Adipose tissue (tissue), 3 donors: Measurements from ENCODE around the gene TBX4. TPM values are rescaled to one million over a fixed set of nuclear protein-coding genes. Genes with fewer than 3 reads are reported as not detected.
"Not testable (repeated sequence)": the region's sequence is repeated elsewhere in the genome, so short reads cannot be mapped to it uniquely, and the experiment has no call there.

ENCODE experiments used
- H3K27ac ChIP-seq: one replicate; pipeline ENCODE4 v1.5.1; 2013; ENCODE audit warnings: low read depth, low read length
- WGBS, 3 donors: extraction: QIAGEN DNeasy Blood & Tissue Kit; methylation state at CpG; one replicate each; pipeline ENCODE4 v1.1.7; 2013; 5-methylcytosine and 5-hydroxymethylcytosine counted together
- polyA plus RNA-seq, 3 donors: library from polyadenylated mRNA; stranded (reverse); fragments of 200-250 nt; gene quantifications; one replicate each; pipeline ENCODE4 v1.2.3, GENCODE V29; 2013
- donor health status: healthy with polysubstance abuse.
- donor health status: Bipolar disorder and iron deficiency.
- donor health status: healthy.

TBX4 gene
- polyA plus RNA-seq, 3 donors: 0.06 TPM; not detected in 1

GRCh38 chr17:61425682-61426481, 26.3 kb upstream of the TBX4 start:
- H3K27ac ChIP-seq: no peak overlapping the region
- 47 to 52% (median 52%) methylated on average over 11 of the region's 11 CpGs for WGBS, 3 donors

DNA sequence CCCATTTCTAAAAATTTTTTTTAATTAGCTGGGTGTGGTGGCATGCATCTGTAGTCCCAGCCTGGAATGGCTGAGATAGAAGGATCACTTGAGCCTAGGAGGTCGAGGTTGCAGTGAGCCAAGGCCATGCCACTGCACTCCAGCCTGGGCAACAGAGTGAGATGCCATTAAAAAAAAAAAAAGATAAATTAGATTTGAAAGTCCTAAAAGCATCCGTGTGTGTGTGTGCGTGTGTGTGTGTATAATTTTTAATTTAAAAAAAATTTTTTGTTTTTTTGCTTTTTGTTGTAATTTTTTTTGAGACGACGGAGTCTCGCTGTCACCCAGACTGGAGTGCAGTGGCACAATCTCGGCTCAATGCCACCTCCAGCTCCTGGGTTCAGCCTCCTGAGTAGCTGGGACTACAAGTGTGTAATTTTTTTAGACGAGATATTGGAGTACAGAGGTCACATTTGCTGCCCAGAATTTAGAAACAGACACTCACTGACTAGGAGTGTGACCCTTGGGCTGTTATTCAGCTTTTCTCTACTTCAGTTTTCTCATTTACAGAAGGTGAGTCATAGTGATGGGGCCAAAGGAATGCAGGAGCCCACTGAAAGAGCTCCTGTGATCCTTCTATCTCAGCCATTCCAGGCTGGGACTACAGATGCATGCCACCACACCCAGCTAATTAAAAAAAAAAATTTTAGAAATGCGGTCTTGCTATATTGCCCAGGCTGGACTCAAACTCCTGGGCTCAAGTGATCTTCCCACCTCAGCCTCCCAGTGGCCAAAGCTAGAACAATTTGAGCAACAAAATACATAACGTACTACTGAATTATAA, 25.5 kb upstream of the TBX4 start:
- WGBS, 3 donors: 80 to 83% (median 81%) methylated on average over 10 of the region's 10 CpGs
- no peak overlapping the region for H3K27ac ChIP-seq

- H3K27ac ChIP-seq: no peak overlapping the region
Observed at GRCh38 chr17:61427567-61427966, 24.7 kb upstream of the TBX4 start.

DNA sequence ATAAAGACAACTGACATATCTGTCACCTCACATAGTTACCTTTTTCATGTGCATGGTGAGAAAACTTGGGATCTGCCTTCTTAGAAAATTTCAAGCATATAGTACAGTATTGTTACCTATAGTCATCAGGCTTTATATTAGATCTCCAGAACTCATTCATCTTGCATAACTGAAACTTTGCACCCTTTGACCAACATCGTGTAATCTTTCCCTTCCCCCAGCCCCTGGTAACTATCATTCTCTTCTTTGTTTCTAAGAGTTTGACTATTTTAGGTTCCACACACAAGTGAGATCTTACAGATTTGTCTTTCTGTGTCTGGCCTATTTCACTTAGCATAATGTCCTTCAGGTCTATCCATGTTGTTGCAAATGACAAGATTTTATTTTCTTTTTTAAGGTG, 22.9 kb upstream of the TBX4 start:
- H3K27ac ChIP-seq: no peak overlapping the region
- 54 to 56% (median 56%) methylated on average over 1 of the region's 1 CpG for WGBS, 3 donors

DNA sequence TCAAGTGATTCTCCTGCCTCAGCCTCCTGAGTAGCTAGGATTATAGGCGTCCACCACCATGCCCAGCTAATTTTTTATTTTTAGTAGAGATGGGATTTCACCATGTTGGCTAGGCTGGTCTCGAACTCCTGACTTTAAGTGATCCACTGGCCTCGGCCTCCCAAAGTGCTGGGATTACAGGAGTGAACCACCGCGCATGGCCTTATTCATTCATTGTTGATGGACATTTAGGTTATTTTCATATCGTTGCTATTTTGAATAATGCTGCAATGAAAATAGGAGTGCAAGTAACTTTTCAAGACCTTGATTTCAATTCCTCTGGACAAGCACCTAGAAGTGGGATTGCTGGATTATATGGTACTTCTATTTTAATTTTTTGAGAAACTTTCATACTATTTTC, 22.4 kb upstream of the TBX4 start:
- 90 to 93% (median 91%) methylated on average over 6 of the region's 6 CpGs for WGBS, 3 donors
- not testable (repeated sequence) for H3K27ac ChIP-seq

- 77 to 81% (median 78%) methylated on average over 4 of the region's 4 CpGs for WGBS, 3 donors
- no peak overlapping the region for H3K27ac ChIP-seq
Observed at GRCh38 chr17:61431594-61432311, 20.5 kb upstream of the TBX4 start.

- no peak overlapping the region for H3K27ac ChIP-seq
Observed at GRCh38 chr17:61436273-61436672, 15.9 kb upstream of the TBX4 start.

DNA sequence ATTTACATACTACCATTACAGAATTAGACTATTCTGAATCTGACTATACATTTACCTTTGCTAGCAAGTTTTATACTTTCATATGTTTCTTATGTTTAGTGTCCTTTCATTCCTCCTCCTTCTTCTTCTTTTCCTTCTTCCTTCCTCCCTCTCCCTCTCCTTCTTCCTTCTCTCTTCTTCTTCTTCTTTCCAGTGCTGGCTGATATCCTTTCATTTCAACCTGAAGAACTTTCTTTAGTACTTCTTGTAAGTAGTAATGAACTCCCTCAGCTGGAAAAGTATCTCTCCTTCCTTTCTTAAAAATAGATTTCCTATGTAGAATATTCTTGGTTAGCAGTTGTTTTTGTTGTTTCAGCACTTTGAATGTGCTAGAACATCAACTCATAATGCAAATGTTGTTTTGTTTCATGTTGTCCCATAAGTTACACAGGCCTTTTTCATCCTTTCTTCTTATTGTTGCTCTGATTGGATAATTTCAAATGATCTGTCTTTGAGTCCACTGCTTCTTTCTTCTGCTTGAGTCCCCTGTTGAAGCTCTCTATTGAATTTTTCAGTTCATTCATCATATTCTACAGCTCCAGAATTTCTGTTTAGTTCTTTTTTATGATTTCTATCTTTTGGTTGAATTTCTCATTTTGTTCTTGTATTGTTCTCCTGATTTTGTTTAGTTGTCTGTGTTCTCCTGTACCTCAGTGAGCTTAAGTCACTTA, 15.1 kb upstream of the TBX4 start:
- H3K27ac ChIP-seq: no peak overlapping the region

GRCh38 chr17:61440697-61441096, 11.5 kb upstream of the TBX4 start:
- H3K27ac ChIP-seq: no peak overlapping the region

DNA sequence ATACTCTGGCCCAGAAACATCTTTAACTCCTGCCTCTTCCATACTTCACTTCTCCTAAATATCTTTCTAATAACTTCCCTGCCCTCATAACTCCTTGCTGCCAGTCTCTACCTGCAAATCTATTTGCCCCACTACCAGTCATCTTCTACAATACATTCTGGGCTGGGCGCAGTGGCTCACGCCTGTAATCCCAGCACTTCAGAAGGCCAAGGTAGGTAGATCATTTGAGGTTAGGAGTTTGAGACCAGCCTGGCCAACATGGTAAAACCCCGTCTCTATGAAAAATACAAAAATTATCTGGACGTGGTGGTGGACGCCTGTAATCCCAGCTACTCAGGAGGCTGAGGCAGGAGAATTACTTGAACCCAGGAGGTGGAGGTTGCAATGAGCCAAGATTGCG, 10.7 kb upstream of the TBX4 start:
- H3K27ac ChIP-seq: not testable (repeated sequence)
- WGBS, 3 donors: 91 to 99% (median 96%) methylated on average over 6 of the region's 6 CpGs

- 64 to 75% (median 73%) methylated on average over 4 of the region's 4 CpGs for WGBS, 3 donors
- no peak overlapping the region for H3K27ac ChIP-seq
Observed at GRCh38 chr17:61442136-61442775, 10.0 kb upstream of the TBX4 start.

- H3K27ac ChIP-seq: no peak overlapping the region
- WGBS, 3 donors: 58 to 65% (median 64%) methylated on average over 11 of the region's 11 CpGs
Observed at GRCh38 chr17:61442878-61443474, 9.2 kb upstream of the TBX4 start.

DNA sequence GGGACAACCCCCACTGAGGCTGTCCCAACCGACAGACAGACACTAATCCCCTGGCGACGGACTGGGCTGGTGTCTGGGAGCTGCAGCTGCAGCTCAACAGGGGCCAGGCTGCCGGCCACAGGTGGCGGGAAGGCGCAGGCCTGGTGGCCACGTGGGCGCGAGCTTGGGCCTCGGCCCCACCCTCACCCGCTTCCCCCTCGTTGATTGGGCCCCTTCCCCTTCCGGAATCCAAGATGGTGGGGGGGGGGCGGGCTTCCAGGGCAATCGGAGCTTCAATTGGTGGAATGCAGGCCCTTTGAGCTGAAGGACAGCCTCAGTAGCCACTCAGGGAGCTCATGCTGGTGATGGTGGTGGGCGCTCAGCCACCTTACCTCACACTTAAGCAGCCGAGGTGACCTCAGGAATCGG, 8.7 kb upstream of the TBX4 start:
- 75 to 85% (median 77%) methylated on average over 16 to 18 of the region's 18 CpGs for WGBS, 3 donors
- H3K27ac ChIP-seq: no peak overlapping the region

DNA sequence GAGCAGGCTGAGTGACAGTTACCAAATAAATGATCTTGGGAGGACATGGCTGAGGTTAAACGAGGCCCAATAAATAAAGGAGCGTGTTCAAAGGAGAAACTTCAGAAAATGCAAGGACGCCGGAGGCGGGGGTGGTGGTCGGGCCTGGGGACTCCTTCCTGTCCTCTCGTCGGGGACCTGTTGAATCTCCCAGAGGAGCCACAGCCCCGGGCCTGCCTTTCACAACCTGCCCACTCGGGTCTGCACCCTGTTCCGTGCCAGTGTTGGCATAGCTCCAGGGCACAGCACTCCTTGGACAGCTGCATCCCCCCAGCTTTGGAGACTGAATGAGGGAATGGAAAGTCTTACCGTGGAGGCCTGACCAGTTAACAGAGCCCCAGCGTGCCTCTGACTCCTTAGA, 8.1 kb upstream of the TBX4 start:
- no peak overlapping the region for H3K27ac ChIP-seq
- WGBS, 3 donors: 68 to 75% (median 74%) methylated on average over 13 of the region's 13 CpGs

GRCh38 chr17:61444831-61445230, 7.4 kb upstream of the TBX4 start:
- H3K27ac ChIP-seq: no peak overlapping the region
- WGBS, 3 donors: 63 to 83% (median 68%) methylated on average over 6 of the region's 6 CpGs

- H3K27ac ChIP-seq: no peak overlapping the region
Observed at GRCh38 chr17:61447358-61447757, 4.9 kb upstream of the TBX4 start.

- WGBS, 3 donors: 79 to 85% (median 83%) methylated on average over 2 of the region's 2 CpGs
- no peak overlapping the region for H3K27ac ChIP-seq
Observed at GRCh38 chr17:61448042-61448441, 4.2 kb upstream of the TBX4 start.

GRCh38 chr17:61449140-61449539, 3.1 kb upstream of the TBX4 start:
- WGBS, 3 donors: 80 to 96% (median 94%) methylated on average over 4 of the region's 4 CpGs
- not testable (repeated sequence) for H3K27ac ChIP-seq
